Astrocyte of the cerebellum (primary cell): ENCODE measurements around the gene DPT.

Source experiments
- DNase-seq: peaks from one replicate; pipeline ENCODE4 v3.0.0-alpha.2; 2011; ENCODE audit warnings: low read depth
- H3K4me3 ChIP-seq: 2 replicates; pipeline ENCODE4 v1.5.1; 2011; ENCODE audit warnings: mild to moderate bottlenecking, low read depth, low read length, moderate library complexity
- in situ Hi-C: cut with HindIII; loops from 2 replicates; pipeline ENCODE4 v1.10.0; 2017; ENCODE audit warnings: low sequenced_read_pairs
- TF ChIP-seq, protein P1 (sequence below): IDR thresholded peaks from 2 replicates; pipeline ENCODE4 v1.5.1; 2012; ENCODE audit warnings: low read length, low read depth, moderate library complexity, mild to moderate bottlenecking; ENCODE audit errors: missing control alignments

The DPT gene

DNA sequence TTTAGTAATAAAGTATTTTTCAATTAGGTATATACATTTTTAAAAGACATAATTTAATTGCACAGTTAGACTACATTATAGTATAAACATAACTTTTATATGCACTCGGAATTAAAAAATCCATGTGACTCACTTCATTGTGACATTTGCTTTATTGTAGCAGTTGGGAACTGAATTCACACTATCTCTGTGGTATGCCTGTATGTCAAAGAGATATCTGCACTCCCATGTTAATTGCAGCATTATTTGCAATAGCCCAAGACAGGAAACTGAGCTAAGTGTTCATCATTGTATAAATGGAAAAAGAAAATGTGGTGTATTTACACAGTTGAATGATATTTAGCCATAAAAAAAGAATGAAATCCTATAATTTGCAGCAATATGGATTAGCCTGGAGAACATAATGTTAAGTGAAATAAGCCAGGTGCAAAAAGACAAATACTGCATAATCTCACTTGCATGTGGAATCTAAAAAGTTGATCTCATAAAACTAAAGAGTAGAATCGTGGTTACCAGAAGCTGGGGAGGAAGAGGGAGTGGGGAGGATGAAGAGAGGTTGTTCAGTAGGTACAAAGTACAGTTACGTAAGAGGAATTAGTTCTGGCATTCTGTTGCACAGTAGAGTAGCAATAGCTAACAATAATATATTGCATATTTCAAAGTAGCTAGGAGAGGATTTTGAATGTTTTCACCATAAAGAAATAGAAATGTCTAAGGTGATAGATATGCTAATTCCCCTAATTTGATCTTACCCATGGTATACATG, 64.8 kb downstream of the DPT start:
- TF ChIP-seq, protein P1, sequence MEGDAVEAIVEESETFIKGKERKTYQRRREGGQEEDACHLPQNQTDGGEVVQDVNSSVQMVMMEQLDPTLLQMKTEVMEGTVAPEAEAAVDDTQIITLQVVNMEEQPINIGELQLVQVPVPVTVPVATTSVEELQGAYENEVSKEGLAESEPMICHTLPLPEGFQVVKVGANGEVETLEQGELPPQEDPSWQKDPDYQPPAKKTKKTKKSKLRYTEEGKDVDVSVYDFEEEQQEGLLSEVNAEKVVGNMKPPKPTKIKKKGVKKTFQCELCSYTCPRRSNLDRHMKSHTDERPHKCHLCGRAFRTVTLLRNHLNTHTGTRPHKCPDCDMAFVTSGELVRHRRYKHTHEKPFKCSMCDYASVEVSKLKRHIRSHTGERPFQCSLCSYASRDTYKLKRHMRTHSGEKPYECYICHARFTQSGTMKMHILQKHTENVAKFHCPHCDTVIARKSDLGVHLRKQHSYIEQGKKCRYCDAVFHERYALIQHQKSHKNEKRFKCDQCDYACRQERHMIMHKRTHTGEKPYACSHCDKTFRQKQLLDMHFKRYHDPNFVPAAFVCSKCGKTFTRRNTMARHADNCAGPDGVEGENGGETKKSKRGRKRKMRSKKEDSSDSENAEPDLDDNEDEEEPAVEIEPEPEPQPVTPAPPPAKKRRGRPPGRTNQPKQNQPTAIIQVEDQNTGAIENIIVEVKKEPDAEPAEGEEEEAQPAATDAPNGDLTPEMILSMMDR = no peak
- H3K4me3 ChIP-seq = no peak overlapping the region
- no peak for DNase-seq
- in situ Hi-C loops = no loop called here

DNA sequence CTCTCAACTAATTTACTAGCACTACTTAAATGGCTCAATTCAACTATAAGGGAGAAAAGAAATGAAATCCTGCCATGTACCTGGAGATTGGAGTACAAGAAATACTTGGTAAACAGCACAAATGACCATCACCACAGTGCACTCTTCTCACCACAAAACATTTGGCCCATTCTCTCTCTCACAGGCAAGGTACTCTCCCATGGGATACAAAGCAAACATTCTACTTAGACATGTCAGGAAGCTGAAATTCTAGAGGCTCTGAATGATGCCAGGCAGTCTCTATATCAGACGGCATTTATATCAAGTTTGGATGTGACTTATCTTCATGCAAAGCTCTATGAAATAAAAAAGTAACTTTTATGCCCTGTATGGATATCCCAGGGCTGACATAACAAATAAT, 72.5 kb downstream of the DPT start:
- DNase-seq = no peak
- TF ChIP-seq, protein P1 = no peak
- no peak overlapping the region for H3K4me3 ChIP-seq
- in situ Hi-C loops = no loop called here

DNA sequence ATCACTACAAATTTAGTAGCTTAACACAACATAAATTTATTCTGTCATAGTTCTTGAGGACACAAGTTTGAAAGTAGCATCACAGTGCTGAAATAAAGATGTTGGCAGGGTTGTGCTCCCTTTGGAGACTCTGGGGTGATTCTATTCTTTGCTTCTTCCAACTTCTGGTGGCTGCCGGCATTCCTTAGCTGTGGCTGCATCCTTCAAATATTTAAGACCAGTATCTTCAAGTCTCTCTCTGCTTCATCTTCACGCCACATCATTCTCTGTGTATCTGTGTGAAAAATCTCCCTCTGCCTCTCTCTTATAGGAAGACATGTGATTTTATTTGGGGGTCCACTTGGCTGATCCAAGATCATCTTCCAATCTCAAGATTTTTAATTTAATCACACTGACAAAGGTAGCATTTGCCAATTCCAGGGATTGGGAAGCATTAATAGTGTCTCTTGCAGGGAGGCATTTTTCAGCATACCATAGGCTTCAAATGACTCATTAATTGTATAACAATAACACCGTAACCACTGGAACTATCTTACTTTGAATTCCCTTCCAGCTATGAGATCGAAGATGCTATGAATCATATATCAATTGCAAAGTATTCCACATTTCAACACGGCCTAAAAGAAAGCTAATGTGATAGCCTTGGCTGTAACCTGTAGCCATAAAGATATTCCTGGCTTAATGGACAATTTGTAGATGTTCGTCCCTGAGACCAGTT, 74.6 kb downstream of the DPT start:
- in situ Hi-C loops = no loop called here

DNA sequence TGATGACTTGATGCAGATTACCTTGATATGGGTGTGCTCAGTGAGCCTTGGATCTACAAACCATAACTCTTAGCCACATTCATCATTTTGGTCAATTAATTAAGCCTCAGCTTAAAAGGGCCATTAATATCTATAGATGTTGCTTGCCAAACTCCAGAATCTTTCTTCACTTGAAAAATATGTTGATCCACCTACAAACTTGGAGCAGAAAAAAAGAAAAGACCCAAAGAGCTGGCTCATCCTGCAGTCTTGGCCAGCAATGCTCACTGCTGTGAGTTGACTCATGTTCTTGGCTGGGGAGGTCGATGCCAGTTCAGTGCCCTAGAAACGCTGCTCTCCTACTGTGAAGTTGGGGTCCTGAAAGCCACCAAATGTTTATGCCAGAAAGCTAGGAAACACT, 75.4 kb downstream of the DPT start:
- in situ Hi-C loops = no loop called here
- H3K4me3 ChIP-seq = no peak overlapping the region

More for the DNA sequence above, 74.6 kb downstream of the DPT start:
- DNase-seq = no peak
- TF ChIP-seq, protein P1 = no peak
- no peak overlapping the region for H3K4me3 ChIP-seq

DNA sequence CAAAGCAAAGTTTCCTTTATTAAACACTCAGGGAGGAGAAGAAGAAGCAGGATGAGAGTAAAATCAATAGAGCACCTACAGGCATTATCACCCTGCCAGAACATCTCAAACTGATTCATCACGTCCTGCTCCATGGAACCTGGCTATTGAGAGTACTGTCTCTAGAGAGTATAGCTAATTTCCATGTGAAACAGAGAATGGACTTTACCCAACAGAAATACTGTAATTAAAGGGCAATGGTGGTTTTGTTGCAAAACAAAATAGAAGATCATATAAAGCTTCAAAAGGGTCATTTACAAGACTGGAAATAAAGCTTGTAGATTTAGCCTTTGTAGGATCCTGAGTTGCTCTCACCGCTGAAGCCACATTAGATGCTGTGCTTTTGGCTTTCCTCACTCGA, 83.3 kb downstream of the DPT start:
- in situ Hi-C loops = loop anchor here (25.0 kb wide), 1 partner anchor 467 kb away; the partner anchor contains the start of gene ATP1B1
- no peak overlapping the region for H3K4me3 ChIP-seq
- TF ChIP-seq, protein P1 = no peak
- no peak for DNase-seq

More for the DNA sequence above, 75.4 kb downstream of the DPT start:
- DNase-seq = no peak
- TF ChIP-seq, protein P1 = no peak
